GM12892 (cell line): ENCODE data around the gene NR0B1.

Experiments used
- POLR2A ChIP-seq: IDR thresholded peaks from 2 replicates; pipeline ENCODE4 v1.6.1; 2011; ENCODE audit warnings: low read depth, low read length, control low read depth
- POLR2AphosphoS5 ChIP-seq: IDR thresholded peaks from 2 replicates; pipeline ENCODE4 v1.6.1; 2011; ENCODE audit warnings: low read depth, low read length, control low read depth

- TF ChIP-seq POLR2A (no peak), POLR2AphosphoS5 (no peak)
These were observed 7.2 kb downstream of the NR0B1 start for GRCh38 chrX:30301963-30302362.
